H1 (cell line): ENCODE measurements around the gene MIPEP. TPM values are rescaled to one million over a fixed set of nuclear protein-coding genes. Genes with fewer than 3 reads are reported as not detected.
"Not testable (repeated sequence)": the region's sequence is repeated elsewhere in the genome, so short reads cannot be mapped to it uniquely, and the experiment has no call there.

ENCODE experiments used
- CTCF ChIA-PET: fragments of 300-600 bp; sonication (Branson Sonifier 250); formaldehyde crosslinking; loops from one replicate; lab custom pipeline; 2021; ENCODE audit not compliant: partially characterized antibody; lab: Charles Lee
- POLR2A ChIA-PET: fragments of 300-600 bp; sonication (Branson Sonifier 250); formaldehyde crosslinking; loops from one replicate; lab custom pipeline; 2021; ENCODE audit warnings: inconsistent platforms; ENCODE audit not compliant: partially characterized antibody; lab: Charles Lee
- DNase-seq, 2 experiments: peaks; one replicate each; pipeline versions ENCODE4 v3.0.0 to v3.0.0-alpha.2; 2010 to 2022; ENCODE audit warnings: low spot score in 2 of 2, low read depth in 1 of 2, mixed read lengths in 1 of 2
- FAIRE-seq: peaks from 2 replicates; lab custom pipeline; 2011; peaks lifted over from hg19 to GRCh38; lab: Jason Lieb, UNC
- H2AFZ ChIP-seq: 2 replicates; pipeline ENCODE4 v1.8.1; 2012; ENCODE audit warnings: low read length, inconsistent platforms
- H2AK5ac ChIP-seq: 2 replicates; pipeline ENCODE4 v1.6.1; 2013; ENCODE audit warnings: low read depth, low read length
- H2BK120ac ChIP-seq: replicated peaks from 2 replicates; pipeline ENCODE3; 2013; ENCODE audit warnings: low read depth, low read length, inconsistent platforms
- H2BK12ac ChIP-seq: 2 replicates; pipeline ENCODE4 v1.6.1; 2013; ENCODE audit warnings: low read depth, low read length
- H2BK15ac ChIP-seq: 2 replicates; pipeline ENCODE4 v1.6.1; 2013; ENCODE audit warnings: low read length
- H2BK20ac ChIP-seq: 2 replicates; pipeline ENCODE4 v1.6.1; 2013; ENCODE audit warnings: low read length
- H2BK5ac ChIP-seq: 2 replicates; pipeline ENCODE4 v1.6.1; 2013; ENCODE audit warnings: low read depth, low read length
- H3K14ac ChIP-seq: 2 replicates; pipeline ENCODE4 v1.6.1; 2013; ENCODE audit warnings: inconsistent platforms; ENCODE audit not compliant: insufficient read length
- H3K18ac ChIP-seq: 2 replicates; pipeline ENCODE4 v1.6.1; 2013; ENCODE audit warnings: low read length; ENCODE audit errors: extremely low read depth
- H3K23ac ChIP-seq: 2 replicates; pipeline ENCODE4 v1.6.1; 2013; ENCODE audit warnings: inconsistent platforms; ENCODE audit not compliant: insufficient read length
- H3K23me2 ChIP-seq: 2 replicates; pipeline ENCODE4 v1.6.1; 2013; ENCODE audit warnings: low read depth, low read length
- H3K27ac ChIP-seq: 2 replicates; pipeline ENCODE4 v1.6.1; 2011; ENCODE audit warnings: low read depth, low read length, inconsistent platforms
- H3K27me3 ChIP-seq, 4 experiments: replicated peaks in 1 of 4; 1 replicate in 1 of 4; 2 replicates in 3 of 4; pipeline versions ENCODE4 v1.6.1 to v1.8.1; 2011 to 2013; ENCODE audit warnings: low read length in 3 of 4, mild to moderate bottlenecking in 3 of 4, inconsistent platforms in 2 of 4, mixed read lengths in 2 of 4, moderate library complexity in 1 of 4; ENCODE audit not compliant: control insufficient read depth in 3 of 4, insufficient read depth in 3 of 4; ENCODE audit errors: extremely low read depth in 1 of 4
- H3K36me3 ChIP-seq, 4 experiments: 2 replicates each; pipeline versions ENCODE4 v1.6.1 to v1.8.1; 2011 to 2013; ENCODE audit warnings: mild to moderate bottlenecking in 4 of 4, low read length in 3 of 4, moderate library complexity in 2 of 4, control low read depth in 1 of 4, inconsistent platforms in 1 of 4; ENCODE audit not compliant: insufficient read depth in 4 of 4, control insufficient read depth in 2 of 4
- H3K4ac ChIP-seq: replicated peaks from 2 replicates; pipeline ENCODE3; 2013; ENCODE audit warnings: low read length, low read depth, mixed read lengths, inconsistent platforms; ENCODE audit not compliant: insufficient read length
- H3K4me1 ChIP-seq, 4 experiments: replicated peaks in 1 of 4; 1 replicate in 1 of 4; 2 replicates in 3 of 4; pipeline versions ENCODE4 v1.6.1 to v1.8.1; 2011 to 2013; ENCODE audit warnings: low read length in 3 of 4, inconsistent platforms in 2 of 4, mixed read lengths in 1 of 4; ENCODE audit not compliant: insufficient read depth in 4 of 4, control insufficient read depth in 3 of 4
- H3K4me2 ChIP-seq, 2 experiments: 2 replicates each; pipeline versions ENCODE4 v1.6.1 to v1.8.1; 2011 to 2013; ENCODE audit warnings: low read depth in 2 of 2, low read length in 2 of 2, control low read depth in 1 of 2, inconsistent platforms in 1 of 2, mild to moderate bottlenecking in 1 of 2; ENCODE audit not compliant: insufficient read depth in 1 of 2
- H3K4me3 ChIP-seq, 4 experiments: fragments of 200-600, 300-600 bp in 1 of 4; sonication (generic), shearing (Covaris generic), sonication (Bioruptor Twin) in 1 of 4; 2 replicates each; pipeline versions ENCODE4 v1.5.1 to v1.8.1; 2011 to 2016; ENCODE audit warnings: low read length in 4 of 4, low read depth in 3 of 4, control low read depth in 2 of 4, inconsistent platforms in 2 of 4, mild to moderate bottlenecking in 2 of 4, mixed read lengths in 1 of 4, moderate library complexity in 1 of 4; ENCODE audit not compliant: insufficient read depth in 2 of 4; ENCODE audit errors: extremely low read depth in 1 of 4
- H3K56ac ChIP-seq: replicated peaks from 2 replicates; pipeline ENCODE3; 2013; ENCODE audit warnings: low read depth, mild to moderate bottlenecking, mixed read lengths, low read length, inconsistent platforms; ENCODE audit not compliant: insufficient read length
- H3K79me1 ChIP-seq: 2 replicates; pipeline ENCODE4 v1.6.1; 2013; ENCODE audit warnings: low read depth, low read length, control low read depth
- H3K79me2 ChIP-seq, 2 experiments: 2 replicates each; pipeline versions ENCODE4 v1.6.1 to v1.8.1; 2012 to 2013; ENCODE audit warnings: low read length in 2 of 2, mild to moderate bottlenecking in 2 of 2, inconsistent platforms in 1 of 2; ENCODE audit not compliant: insufficient read depth in 2 of 2, control insufficient read depth in 1 of 2
- H3K9ac ChIP-seq, 4 experiments: replicated peaks in 1 of 4; 1 replicate in 1 of 4; 2 replicates in 3 of 4; pipeline versions ENCODE4 v1.6.1 to v1.8.1; 2011 to 2013; ENCODE audit warnings: low read depth in 3 of 4, low read length in 3 of 4, control low read depth in 2 of 4, mild to moderate bottlenecking in 2 of 4, moderate library complexity in 2 of 4, inconsistent platforms in 1 of 4; ENCODE audit errors: extremely low read depth in 1 of 4
- H3K9me3 ChIP-seq, 2 experiments: 2 replicates each; pipeline versions ENCODE4 v1.6.1 to v1.8.1; 2012 to 2013; ENCODE audit warnings: mild to moderate bottlenecking in 2 of 2, moderate library complexity in 2 of 2, control low read depth in 1 of 2, inconsistent platforms in 1 of 2, low read depth in 1 of 2, low read length in 1 of 2, mixed read lengths in 1 of 2; ENCODE audit not compliant: insufficient read depth in 2 of 2
- H4K20me1 ChIP-seq, 2 experiments: replicated peaks in 1 of 2; 2 replicates each; pipeline versions ENCODE3 to v1.8.1; 2011 to 2013; ENCODE audit warnings: inconsistent platforms in 2 of 2, low read length in 2 of 2, mild to moderate bottlenecking in 1 of 2; ENCODE audit not compliant: insufficient read depth in 2 of 2, control insufficient read depth in 1 of 2
- H4K5ac ChIP-seq: 2 replicates; pipeline ENCODE4 v1.6.1; 2013; ENCODE audit warnings: low read length, low read depth, mixed read lengths, inconsistent platforms; ENCODE audit not compliant: insufficient read length
- H4K8ac ChIP-seq: 2 replicates; pipeline ENCODE4 v1.8.0; 2013; ENCODE audit warnings: mild to moderate bottlenecking, moderate library complexity, low read length, inconsistent platforms; ENCODE audit not compliant: insufficient read depth; ENCODE audit errors: extremely low read depth
- H4K91ac ChIP-seq: replicated peaks from 2 replicates; pipeline ENCODE3; 2013; ENCODE audit warnings: low read length, mixed read lengths, inconsistent platforms; ENCODE audit not compliant: insufficient read length
- WGBS, 2 experiments: shearing (Covaris generic) in 1 of 2; methylation state at CpG; one replicate each; pipeline versions ENCODE4 v1.1.6 to v1.1.7; 2013 to 2015; ENCODE audit warnings: low lambda C conversion rate in 2 of 2, mixed read lengths in 2 of 2, inconsistent platforms in 1 of 2, low coverage in 1 of 2, missing lambda C conversion rate in 1 of 2; ENCODE audit not compliant: insufficient replicate concordance in 2 of 2, insufficient coverage in 1 of 2, insufficient read length in 1 of 2; ENCODE audit errors: extremely low coverage in 1 of 2, missing lambda C conversion rate in 1 of 2; 5-methylcytosine and 5-hydroxymethylcytosine counted together
- polyA plus RNA-seq, 7 experiments: library from polyadenylated mRNA; depleted of rRNA in 3 of 7; stranded (reverse) in 5 of 7; unstranded in 2 of 7; fragments of >200 nt in 5 of 7; fragments of 200-250 nt in 2 of 7; gene quantifications; 1 replicate in 5 of 7; 2 replicates in 1 of 7; 4 replicates in 1 of 7; pipeline versions ENCODE4 v1.2.1 to v1.2.3, GENCODE V29; 2011 to 2013; ENCODE audit warnings: missing spikeins in 2 of 7, mixed read lengths in 2 of 7
- total RNA-seq: library from RNA; stranded (reverse); fragmentation: NEBNext Ultra II Directional; extraction: Animal tissue kit (Norgen Biotek cat#: 25700); gene quantifications from 2 replicates; pipeline ENCODE4 v1.2.1, GENCODE V29; 2021

The MIPEP gene
- total and polyA plus RNA-seq, 2 of the 8 experiments (the other 6 are each of a cell fraction or from before 2014, with no cell fraction given), result 24.0 to 24.2 TPM

DNA sequence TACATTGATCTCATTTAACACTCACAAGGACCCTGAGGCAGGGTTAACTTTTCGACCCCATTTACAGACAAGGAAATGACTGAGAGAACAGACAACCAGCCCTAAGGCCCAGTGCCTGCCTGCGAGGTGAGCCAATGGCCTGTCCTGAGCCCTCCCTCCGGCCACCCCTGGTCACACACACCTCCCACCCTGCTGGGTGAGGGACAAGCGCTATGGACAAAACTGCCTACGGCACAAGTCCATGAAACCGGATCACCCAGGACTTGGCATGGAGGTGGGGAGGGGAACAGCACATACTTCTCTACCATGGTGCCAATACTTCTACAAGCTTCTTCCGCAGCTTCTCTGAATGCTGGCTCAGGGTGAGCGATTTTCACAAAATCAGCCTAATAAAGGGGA, 7.8 kb downstream of the MIPEP start:
- H3K56ac ChIP-seq, H2BK20ac ChIP-seq, H2BK12ac ChIP-seq, H3K14ac ChIP-seq, H3K23ac ChIP-seq, H3K27ac ChIP-seq, H3K27me3 ChIP-seq, H4K20me1 ChIP-seq, H3K4ac ChIP-seq, H3K9me3 ChIP-seq, H3K79me1 ChIP-seq, H2AFZ ChIP-seq, H3K79me2 ChIP-seq, H3K4me2 ChIP-seq, H3K18ac ChIP-seq, H3K4me3 ChIP-seq, H2BK15ac ChIP-seq, H3K4me1 ChIP-seq, H2BK120ac ChIP-seq, H4K8ac ChIP-seq, H2BK5ac ChIP-seq, H2AK5ac ChIP-seq, H3K9ac ChIP-seq, H3K23me2 ChIP-seq, H4K5ac ChIP-seq, POLR2A ChIA-PET, DNase-seq, H4K91ac ChIP-seq: not testable (repeated sequence)
- CTCF ChIA-PET, result interaction anchor here (0.6 to 0.7 kb wide), 3 partner anchors 50 to 422 kb away, joined by 3 to 4 read pairs (median 3); no protein-coding TSS in a partner anchor
- H3K36me3 ChIP-seq, result peaks cover 0 to 19% (median 10%) of the 10 kb centered on the region in 4 experiments; a peak in 5 of 8 replicates
- FAIRE-seq, result peak; percentile 48
- WGBS, 2 experiments, result 91% methylated on average over 8 of the region's 8 CpGs; no CpG with 5 or more reads in 1 of the 2 experiments
